GM19099 (cell line): Measurements from ENCODE around the gene SERBP1.

Source experiments
- POLR2A ChIP-seq: IDR thresholded peaks from 3 replicates; pipeline ENCODE4 v1.6.1; 2011; ENCODE audit warnings: low read depth; ENCODE audit not compliant: insufficient read length; ENCODE audit errors: extremely low read depth

The SERBP1 gene

DNA sequence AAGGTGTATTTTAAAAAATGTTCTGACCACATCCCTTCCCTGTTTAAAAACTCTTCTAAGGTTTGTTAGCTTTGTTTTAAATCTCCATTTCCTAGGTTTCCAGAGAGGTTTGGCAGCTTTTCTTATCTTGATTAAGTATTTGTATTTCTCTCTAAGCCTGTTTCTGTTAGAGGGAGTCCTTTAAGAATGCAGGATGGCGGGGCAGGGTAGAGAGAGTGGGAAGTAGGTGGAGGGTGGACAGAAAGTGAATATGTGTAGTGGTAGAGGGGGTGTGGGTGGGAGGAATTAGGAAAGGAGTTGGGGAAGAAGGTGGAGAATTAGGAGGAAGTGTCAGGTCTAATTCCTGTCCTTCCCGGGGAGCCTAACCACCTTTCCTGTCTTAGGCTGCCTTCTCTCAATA, 21.2 kb upstream of the SERBP1 start:
- TF ChIP-seq POLR2A, result no peak

DNA sequence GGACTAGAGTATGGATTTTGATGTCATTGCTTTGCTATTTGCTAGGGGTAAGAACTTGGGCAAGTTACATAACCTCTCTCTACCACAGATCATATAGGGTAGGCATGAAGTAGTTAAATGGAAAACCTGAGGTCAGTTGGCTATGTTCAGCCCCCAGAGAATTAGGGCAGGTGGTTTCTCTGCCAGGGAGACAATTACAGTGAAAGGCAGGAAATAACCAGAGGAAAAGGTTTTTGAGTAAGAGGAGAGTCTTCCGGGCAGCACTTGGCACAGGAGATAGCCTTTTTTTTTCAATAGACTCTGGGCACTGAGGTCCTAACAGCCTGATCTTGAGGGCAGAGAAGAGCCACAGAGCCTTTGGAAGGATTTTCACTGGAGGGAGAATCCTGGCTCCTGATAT, 16.7 kb upstream of the SERBP1 start:
- no peak for TF ChIP-seq POLR2A

DNA sequence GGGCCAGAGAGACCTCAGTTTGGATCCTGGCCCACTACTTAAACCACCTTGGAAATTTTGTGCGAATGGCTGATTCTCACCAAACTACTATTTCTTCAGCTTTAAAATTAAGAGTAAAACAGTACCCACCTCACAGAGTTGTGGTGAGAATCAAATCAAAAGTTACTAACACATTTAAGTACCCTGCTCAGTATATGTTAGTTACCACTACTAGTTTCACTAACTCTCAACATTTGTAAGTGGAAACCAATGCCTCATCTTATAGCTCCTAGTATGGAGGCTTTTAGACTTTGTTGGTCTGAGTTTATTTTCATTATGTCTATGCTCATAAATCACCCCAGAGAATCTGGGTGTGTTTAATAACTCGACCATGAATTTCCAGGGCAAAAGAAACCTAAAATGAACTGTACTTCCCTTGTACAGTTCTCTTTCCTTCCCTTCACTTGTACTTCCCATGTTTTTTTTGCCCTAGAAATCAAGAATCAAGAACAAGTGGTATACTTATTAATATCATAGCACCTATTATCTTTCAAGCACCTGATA, 11.6 kb upstream of the SERBP1 start:
- TF ChIP-seq POLR2A, result no peak

DNA sequence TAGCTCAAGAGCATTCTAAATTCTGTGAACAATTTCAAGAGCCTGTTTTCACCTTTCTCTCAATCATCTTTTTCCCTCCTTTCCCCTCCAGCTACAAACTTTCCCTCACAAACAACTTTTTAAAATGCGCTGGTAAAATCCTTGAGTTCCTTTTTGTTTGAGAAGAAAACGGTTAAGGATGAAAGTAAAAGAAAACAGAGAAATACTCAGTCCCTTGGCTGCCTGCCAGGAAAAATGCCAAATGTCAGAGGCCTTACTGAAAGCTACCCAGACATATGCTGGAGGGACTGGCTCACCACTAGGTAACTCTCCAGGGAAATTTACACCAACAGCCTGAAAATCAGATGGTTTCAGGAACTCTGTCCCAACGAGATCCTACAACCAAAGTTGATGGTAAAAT, 11.0 kb upstream of the SERBP1 start:
- TF ChIP-seq POLR2A, result no peak

DNA sequence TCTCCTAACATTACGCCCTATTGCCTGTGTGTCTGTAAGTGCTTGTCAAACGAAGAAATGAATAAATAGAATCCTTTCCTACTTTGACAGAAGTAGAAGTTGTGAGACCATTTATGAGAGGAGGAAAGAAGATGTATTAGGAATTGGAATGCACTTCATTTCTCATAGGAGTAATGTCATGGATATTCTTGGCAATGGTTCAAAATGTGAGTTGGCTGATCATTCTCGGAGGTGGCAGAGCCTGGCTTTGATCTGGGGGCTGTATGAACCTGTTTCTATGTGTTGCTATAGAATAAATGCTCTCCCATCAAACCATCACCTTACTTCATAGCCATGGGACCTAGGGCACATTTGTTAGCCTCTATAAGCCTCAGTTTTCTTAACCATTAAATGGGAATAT, 10.1 kb upstream of the SERBP1 start:
- no peak for TF ChIP-seq POLR2A

DNA sequence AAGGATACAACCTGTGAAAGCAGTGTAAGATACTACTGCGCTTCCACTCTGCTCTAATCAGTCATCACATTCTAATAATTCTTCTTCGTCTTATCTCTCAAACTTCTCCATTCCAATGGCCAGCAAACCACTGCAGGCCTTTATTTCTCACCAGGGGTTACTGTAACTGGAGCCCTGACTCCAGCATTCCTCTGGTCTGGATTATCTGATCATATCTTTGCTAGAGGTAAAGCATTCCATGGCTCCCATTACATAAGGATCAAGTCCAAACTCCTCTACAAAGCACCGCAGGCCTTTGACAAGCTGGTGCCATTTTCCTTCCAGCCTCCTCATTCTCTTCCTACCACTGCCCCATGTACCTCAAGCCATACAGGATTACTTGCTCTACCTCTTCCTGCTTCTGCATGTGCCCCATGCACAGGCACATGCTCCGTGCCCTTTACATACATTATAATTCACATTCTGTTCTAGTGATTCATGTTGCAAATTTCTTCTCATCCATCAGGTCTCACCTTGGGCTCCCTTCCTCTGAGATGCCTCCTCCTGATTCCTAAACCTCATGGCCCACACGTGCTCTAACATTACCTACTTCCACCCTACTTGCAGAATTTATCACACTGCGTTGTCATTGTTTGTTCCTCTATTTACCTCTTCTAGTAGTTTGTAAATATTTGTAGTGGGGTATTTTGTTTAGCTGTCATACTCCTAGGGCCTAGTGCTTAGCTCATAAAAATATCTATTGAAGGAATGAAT, 9.3 kb upstream of the SERBP1 start:
- TF ChIP-seq POLR2A, result no peak

DNA sequence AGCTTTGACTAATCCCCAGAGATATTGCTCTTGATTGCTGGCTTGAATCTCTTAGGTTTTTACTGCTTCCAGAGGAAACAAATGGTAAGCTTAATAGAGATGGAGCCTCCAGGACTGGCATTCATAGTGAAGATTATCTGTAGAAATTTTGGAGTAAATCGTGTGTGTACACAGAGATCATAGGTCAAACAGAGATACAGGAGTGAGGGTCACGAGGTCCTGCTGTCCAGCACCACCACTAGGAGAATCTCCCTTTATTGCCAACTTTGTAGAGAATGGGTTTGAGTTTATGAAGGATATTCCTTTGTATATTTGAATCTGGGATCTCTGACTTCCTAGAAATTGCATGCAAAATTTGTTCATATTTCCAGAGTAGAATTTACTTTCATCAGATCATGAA, 7.8 kb upstream of the SERBP1 start:
- TF ChIP-seq POLR2A, result no peak

DNA sequence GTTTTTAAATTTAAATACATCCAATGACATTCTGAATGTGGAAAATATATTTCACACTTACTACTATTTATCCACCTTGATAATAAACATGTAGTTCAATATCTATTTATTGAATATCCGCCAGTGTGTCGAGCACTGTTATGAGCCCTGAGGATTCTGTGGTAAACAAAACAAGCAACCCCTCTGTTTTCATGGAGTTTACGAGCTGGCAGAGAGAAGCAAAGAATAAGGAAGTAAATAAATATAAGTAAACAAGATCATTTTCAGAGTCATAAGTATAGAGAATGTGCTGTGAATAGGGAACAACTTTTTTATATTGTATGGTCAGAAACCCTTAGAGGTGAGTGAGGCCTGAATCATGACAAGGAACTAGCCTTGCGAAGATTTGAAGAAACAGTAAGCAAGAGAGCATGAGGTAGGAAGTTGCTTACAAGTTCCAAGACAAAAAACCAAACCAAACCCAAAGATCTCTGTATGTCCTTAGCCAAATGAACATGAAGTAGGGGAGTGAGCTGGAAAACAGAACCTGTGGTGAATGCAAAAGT, 6.4 kb upstream of the SERBP1 start:
- TF ChIP-seq POLR2A, result no peak

DNA sequence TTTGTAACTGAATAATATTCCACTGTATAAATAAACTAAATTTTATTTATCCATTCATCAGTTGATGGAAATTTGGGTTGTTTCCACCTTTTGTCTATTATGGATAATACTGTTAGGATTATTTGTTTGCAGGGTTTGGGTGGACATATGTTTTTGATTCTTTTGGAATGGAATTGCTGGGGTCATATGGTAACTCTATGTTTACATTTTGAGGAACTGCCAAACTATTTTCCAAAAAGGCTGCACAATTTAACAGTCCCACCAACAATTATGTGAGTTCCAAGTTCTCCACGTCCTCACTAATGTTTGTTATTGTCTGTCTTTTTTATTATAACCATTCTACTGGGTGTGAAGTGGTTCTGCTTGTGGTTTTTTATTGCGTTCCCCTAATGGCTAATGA, 4.3 kb upstream of the SERBP1 start:
- no peak for TF ChIP-seq POLR2A

DNA sequence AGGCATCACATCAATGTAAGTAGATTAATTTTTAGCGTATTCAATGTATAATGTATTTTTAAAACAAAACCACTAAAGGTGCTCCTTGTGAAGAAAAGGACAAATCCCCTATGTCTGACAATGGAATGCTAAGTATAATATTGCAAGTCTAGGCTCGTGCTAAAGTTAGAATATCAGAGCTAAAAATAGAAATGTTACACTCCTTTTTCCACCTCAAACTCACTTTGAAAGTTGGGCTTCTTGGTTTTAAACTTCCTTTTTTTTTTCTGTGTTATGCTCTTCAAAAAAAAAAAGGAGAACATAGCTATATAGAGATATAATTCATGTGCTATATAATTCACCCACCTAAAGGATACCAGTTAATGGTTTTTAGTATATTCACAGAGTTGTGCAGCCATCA, 3.6 kb upstream of the SERBP1 start:
- TF ChIP-seq POLR2A, result no peak

DNA sequence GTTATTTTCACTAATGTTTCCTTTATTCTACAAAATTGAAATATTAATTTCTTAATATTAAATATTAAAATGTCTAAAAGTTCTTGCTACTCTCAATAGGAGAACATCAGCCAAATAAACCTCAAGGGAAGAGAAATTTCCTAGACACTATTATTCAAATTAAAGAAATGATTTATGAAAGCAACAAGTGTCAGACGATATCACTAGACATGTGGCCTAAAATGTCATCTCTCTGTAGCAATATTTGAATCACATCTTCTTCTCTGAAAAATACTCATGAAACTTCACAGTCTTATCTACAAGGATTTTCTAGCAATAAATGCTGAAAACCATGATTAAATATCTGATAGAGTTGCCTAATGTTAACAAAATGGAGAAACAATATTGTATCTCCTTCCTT, 2.5 kb upstream of the SERBP1 start:
- no peak for TF ChIP-seq POLR2A

DNA sequence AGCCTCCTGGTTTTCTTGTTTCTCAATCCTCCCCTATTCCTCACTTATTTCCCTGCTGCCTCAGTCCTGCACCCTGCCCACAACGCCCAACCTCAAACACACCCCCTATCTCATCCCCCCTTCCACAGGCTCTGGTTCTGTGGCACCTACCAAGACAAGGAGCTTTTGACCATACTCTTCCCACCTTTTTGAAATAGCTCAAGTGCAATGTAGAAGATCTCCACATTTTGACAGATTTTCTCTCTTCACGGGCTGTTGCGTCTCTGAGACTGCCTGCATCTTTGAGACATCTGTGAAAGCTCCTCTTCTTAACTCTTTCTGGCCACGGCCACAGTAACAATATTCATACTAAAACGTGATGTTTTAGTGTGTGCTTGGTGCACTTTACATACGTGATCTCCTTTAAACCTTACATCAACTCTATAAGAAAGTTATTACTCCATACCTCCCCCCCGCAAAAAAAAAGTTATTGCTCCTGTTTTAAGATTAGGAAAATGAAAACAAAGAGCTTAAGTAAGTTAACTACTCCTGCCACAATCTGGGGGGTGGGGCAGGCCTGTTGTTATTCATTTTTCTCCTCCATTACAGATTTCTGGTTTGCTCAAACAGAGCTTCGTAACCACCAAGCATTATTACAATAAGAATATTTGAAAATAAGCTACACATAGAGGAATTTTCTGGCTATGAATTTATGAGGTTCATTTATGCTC, 1.8 kb upstream of the SERBP1 start:
- TF ChIP-seq POLR2A, result no peak

DNA sequence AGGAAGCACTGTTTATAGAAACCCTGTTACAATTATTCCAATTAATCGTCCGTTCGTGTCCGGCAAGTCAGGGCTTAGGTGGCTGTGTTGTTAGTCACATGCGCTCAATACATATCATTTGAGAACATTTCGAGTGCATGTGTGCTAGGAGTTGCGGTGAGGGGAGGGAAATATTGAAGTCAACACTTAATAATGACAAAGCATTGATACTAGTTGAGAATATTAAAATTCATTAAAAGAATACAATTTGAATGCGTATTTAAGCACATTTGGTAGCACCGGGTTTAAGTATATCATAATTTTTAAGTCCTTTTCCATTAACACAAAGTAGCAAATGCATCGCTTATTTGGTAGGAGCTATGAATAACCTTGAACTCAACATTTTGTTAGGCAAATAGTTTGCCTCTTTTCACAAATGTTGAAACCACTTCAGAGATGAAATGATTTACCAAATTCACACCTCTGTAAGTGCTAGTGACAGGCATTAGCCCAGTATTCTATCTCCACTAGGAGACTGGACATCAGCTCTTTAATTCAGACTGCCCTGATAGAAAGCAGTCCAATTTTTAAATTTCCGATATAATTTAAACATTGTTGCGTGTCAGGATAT, 1.1 kb upstream of the SERBP1 start:
- TF ChIP-seq POLR2A, result no peak

DNA sequence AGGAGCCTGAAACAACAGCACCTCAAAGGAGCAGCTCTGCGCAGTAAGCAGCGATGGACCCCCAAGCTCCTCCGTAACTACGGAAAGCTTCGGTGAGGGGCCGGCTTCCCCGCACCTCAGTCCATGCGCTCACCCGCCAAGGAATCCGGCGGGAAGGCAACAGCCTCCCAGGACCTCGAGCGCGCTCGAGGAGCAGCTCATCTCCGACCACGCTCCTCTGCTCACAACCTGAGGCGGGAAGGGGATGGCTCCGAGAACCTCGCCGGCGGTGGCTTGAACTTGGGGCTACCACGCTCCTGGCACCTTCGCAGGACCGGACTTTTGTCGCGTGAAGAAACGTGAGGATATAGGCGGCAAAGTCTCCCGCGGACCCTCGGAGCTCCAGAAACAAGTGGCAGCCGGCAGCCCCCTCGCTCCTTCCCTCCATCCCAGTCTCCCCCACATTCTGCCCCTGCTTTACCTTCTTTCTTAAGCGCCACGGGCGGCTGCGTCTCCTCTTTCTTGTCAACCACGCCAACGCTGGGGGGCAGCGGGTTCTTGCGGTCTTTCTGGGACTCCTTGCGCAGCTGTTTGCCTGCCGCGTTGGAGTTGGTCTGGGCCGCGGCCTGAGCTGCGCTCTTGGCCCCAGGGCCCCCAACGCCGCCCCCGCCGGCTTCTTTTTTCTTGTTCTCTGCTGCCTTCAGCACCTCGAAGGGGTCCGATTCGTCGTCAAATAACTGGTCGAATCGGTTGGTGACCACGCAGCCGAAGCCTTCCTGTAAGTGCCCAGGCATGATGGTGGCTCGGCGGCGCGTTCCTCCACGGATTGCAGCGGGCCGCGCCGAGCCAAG, 459 bp downstream of the SERBP1 start:
- TF ChIP-seq POLR2A, result no peak
